Measurements from ENCODE around the gene RPTOR.

The RPTOR gene

DNA sequence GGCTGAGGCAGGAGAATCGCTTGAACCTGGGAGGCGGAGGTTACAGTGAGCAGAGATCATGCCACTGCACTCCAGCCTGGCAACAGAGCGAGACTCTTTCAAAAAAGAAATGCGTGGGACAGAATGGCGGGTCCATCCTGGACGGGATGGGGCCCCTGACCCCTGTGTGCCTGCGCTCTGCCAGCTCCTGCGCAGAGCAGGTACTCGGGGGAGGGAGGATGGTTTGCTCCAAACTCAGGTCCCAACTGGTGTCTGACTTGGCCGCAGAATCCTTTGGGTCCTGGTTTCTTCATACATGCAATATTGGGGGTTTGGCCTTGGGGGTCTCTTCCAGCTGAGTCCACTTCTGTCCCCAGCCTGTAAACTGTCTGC is 457.4 kb downstream of the RPTOR start:
- no peak overlapping the region for H3K9ac ChIP-seq (ENCODE audit: low read length)
- peaks cover 9% of the 10 kb centered on the region for H3K4me1 ChIP-seq (ENCODE audit: control insufficient read depth, insufficient read depth, low read length)
- peaks cover 28% of the 10 kb centered on the region for H3K36me3 ChIP-seq (ENCODE audit: control insufficient read depth, insufficient read depth, low read length, severe bottlenecking)
- peaks cover 7% of the 10 kb centered on the region for H3K27me3 ChIP-seq (replicated peaks; ENCODE audit: control insufficient read depth, insufficient read depth, low read length)
- H3K4me3 ChIP-seq (ENCODE audit: low read length): no peak overlapping the region
- H3K9me3 ChIP-seq (ENCODE audit: control insufficient read depth, low read length): no peaks in the 10 kb centered on the region
- DNase-seq (ENCODE audit: low read depth): no peak

DNA sequence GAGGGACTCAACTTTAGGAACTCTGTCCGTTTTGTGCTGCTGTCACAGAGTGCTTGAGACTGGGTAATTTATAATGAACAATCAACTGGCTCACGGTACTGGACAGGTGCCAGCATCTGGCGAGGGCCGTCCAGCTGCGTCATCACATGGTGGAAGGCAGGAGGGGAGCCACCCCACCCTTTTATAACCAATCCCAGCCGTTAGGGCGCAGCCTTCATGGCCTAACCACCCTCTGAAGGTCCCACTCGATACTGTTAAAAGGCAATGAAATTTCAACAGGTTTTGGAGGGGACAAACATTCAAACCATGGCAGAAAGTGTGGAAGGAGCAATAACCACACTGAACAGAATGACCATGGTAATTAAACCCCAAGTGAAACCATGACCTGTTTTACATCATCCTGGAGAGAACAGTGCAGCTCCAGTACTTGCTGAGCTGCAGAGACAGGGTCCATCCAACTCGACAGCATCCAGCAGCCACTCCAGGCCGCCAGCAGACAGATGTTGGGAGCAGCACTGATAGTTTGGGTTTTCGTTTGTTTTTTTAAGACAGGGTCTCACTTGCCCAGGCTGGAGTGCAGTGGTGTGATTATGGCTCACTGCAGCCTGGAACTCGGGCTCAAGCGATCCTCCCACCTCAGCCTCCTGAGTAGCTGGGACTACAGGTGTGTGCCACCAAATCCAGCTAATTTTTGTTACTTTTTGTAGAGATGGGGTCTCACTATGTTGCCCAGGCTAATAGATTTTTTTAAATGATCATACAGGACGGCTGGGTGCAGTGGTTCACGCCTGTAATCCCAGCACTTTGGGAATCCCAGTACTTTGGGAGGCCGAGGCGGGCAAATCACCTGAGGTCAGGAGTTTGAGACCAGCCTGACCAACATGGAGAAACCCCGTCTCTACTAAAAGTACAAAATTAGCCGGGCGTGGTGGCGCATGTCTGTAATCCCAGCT is 458.0 kb downstream of the RPTOR start:
- Histone ChIP-seq H3K9me3 (ENCODE audit: control insufficient read depth, low read length) (no peaks in the 10 kb centered on the region), H3K4me3 (ENCODE audit: low read length) (no peak overlapping the region), H3K4me1 (ENCODE audit: control insufficient read depth, insufficient read depth, low read length) (peaks cover 9% of the 10 kb centered on the region), H3K9ac (ENCODE audit: low read length) (no peak overlapping the region), H3K36me3 (ENCODE audit: control insufficient read depth, insufficient read depth, low read length, severe bottlenecking) (peaks cover 22% of the 10 kb centered on the region), H3K27me3 (replicated peaks; ENCODE audit: control insufficient read depth, insufficient read depth, low read length) (peaks cover 7% of the 10 kb centered on the region)
- DNase-seq (ENCODE audit: low read depth): peak; percentile 40

DNA sequence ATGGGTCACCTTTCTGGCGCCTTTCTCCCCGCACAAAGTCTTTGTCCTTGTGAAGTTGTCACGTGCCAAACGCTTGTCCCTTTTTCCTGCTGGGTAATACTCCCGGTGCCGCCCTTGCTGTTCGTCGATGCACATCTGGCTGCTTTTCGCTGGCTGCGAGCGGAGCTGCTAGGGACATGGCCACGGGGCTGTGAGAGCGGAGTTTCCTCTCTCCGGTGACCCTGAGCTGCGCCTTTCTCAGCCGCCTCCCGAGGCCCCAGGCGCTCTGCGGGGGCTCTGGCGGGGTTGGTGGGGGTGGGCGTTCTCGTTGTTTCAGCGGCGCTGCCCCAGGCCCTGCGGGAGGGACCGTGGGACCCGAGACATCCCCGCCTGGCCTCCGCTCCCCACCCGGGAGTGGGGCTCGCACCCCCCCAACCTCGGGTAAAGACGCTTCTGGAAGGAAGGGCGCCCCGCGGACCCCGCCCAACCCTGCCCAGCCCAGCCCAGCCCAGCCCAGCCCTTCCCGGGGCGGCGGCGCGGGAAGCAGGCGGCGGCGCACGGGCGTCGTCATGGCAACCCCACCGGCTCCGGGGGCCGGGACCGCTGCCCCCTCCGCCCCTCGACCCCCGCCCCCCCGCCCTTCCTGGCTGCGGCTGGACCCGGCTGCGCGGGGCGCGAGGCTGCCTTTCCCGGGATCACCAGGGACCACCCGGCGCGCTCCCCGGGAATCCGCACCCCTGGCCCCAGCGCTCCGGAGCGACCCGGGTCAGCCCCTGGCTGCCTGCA is 459.3 kb downstream of the RPTOR start:
- Histone ChIP-seq H3K4me1 (ENCODE audit: control insufficient read depth, insufficient read depth, low read length) (peaks cover 9% of the 10 kb centered on the region), H3K27me3 (replicated peaks; ENCODE audit: control insufficient read depth, insufficient read depth, low read length) (peaks cover 7% of the 10 kb centered on the region), H3K9me3 (ENCODE audit: control insufficient read depth, low read length) (no peaks in the 10 kb centered on the region), H3K36me3 (ENCODE audit: control insufficient read depth, insufficient read depth, low read length, severe bottlenecking) (peaks cover 10% of the 10 kb centered on the region), H3K4me3 (ENCODE audit: low read length) (no peak overlapping the region), H3K9ac (ENCODE audit: low read length) (no peak overlapping the region)
- DNase-seq (ENCODE audit: low read depth): peak; percentile 40

DNA sequence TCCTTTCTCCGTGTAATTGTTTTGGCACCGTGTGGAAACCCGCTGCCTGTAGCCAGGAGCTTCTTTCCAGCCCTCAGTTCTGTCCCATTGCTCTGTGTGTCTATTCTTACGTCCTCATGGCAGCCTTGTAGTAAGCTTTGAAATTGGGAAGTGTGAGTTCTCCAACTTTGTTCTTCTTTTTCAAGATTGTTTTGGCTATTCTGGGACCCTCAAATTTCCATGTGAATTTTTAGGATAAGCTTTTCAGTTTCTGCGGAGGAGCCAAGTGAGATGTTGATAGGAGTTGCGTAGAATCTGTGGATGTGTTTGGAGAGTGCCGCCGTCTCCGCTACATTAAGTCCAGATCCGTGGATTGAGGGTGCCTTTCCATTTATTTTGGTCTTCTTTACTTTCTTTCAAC is 462.3 kb downstream of the RPTOR start:
- no peak for DNase-seq (ENCODE audit: low read depth)
- peaks cover 7% of the 10 kb centered on the region for H3K9me3 ChIP-seq (ENCODE audit: control insufficient read depth, low read length)
- H3K36me3 ChIP-seq (ENCODE audit: control insufficient read depth, insufficient read depth, low read length, severe bottlenecking): no peaks in the 10 kb centered on the region
- peaks cover 9% of the 10 kb centered on the region for H3K4me1 ChIP-seq (ENCODE audit: control insufficient read depth, insufficient read depth, low read length)
- no peak overlapping the region for H3K4me3 ChIP-seq (ENCODE audit: low read length)
- no peak overlapping the region for H3K9ac ChIP-seq (ENCODE audit: low read length)
- H3K27me3 ChIP-seq (replicated peaks; ENCODE audit: control insufficient read depth, insufficient read depth, low read length): peaks cover 7% of the 10 kb centered on the region

DNA sequence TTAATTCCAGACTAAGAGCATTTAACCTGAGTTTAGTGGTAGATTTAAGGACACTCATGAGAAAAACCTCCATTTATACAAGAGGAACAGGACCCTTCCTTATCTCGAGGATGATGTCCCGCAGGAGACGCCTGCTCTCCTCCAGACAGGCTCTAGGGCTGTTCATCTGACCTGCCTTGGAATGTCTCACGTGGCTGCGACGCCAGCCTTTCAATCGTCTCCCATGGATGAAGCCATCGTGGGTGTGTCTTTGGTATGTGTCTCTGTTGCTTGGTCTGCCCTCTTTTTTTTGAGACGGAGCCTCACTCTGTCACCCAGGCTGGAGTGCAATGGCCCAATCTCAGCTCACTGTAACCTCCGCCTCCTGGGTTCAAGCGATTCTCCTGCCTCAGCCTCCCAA is 463.5 kb downstream of the RPTOR start:
- H3K9me3 ChIP-seq (ENCODE audit: control insufficient read depth, low read length): peaks cover 7% of the 10 kb centered on the region
- H3K27me3 ChIP-seq (replicated peaks; ENCODE audit: control insufficient read depth, insufficient read depth, low read length): peaks cover 9% of the 10 kb centered on the region
- no peaks in the 10 kb centered on the region for H3K4me1 ChIP-seq (ENCODE audit: control insufficient read depth, insufficient read depth, low read length)
- no peak overlapping the region for H3K9ac ChIP-seq (ENCODE audit: low read length)
- H3K36me3 ChIP-seq (ENCODE audit: control insufficient read depth, insufficient read depth, low read length, severe bottlenecking): no peaks in the 10 kb centered on the region
- no peak for DNase-seq (ENCODE audit: low read depth)
- H3K4me3 ChIP-seq (ENCODE audit: low read length): no peak overlapping the region

DNA sequence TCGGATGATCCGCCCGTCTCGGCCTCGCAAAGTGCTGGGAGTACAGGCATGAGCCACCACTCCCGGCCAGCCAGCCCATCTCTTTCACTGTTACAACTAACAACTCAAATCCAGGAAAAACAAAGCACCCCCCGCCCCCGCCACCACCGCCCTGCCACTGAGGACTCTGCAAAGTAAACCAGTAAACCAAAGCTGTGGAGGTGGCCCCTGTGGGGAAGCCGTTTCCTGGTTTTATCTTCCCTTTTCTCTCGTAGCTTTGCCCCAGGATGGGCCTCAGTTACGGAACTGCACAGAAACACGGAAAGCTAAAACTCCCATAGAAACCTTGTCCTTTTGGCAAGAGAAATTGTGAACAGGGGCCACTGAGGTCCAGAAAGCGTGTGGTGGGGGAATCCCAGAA is 464.5 kb downstream of the RPTOR start:
- no peak for DNase-seq (ENCODE audit: low read depth)
- Histone ChIP-seq H3K4me1 (ENCODE audit: control insufficient read depth, insufficient read depth, low read length) (no peaks in the 10 kb centered on the region), H3K27me3 (replicated peaks; ENCODE audit: control insufficient read depth, insufficient read depth, low read length) (peaks cover 12% of the 10 kb centered on the region), H3K36me3 (ENCODE audit: control insufficient read depth, insufficient read depth, low read length, severe bottlenecking) (no peaks in the 10 kb centered on the region), H3K9ac (ENCODE audit: low read length) (no peak overlapping the region), H3K4me3 (ENCODE audit: low read length) (no peak overlapping the region), H3K9me3 (ENCODE audit: control insufficient read depth, low read length) (peaks cover 7% of the 10 kb centered on the region)

DNA sequence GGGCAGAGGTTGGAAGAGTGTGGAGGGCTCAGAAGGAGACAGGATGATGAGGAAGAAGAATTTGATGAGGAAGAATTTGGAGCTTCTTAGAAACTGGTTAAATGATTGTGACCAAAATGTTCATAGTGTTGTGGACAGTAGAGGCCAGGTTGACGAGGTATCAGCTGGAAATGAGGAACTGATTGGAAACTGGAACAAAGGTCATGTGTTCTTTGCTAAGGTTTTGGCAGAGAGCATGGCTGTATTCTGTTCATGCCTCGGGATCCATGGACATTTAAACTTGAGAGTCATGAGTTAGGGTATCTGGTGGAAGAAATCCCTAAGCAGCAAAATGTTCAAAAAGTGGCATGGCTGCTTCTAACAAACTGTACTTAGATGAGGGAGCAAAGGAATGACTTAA is 466.3 kb downstream of the RPTOR start:
- Histone ChIP-seq H3K36me3 (ENCODE audit: control insufficient read depth, insufficient read depth, low read length, severe bottlenecking) (no peaks in the 10 kb centered on the region), H3K9ac (ENCODE audit: low read length) (no peak overlapping the region), H3K27me3 (replicated peaks; ENCODE audit: control insufficient read depth, insufficient read depth, low read length) (peaks cover 5% of the 10 kb centered on the region), H3K9me3 (ENCODE audit: control insufficient read depth, low read length) (peaks cover 7% of the 10 kb centered on the region), H3K4me1 (ENCODE audit: control insufficient read depth, insufficient read depth, low read length) (no peaks in the 10 kb centered on the region), H3K4me3 (ENCODE audit: low read length) (no peak overlapping the region)
- no peak for DNase-seq (ENCODE audit: low read depth)

DNA sequence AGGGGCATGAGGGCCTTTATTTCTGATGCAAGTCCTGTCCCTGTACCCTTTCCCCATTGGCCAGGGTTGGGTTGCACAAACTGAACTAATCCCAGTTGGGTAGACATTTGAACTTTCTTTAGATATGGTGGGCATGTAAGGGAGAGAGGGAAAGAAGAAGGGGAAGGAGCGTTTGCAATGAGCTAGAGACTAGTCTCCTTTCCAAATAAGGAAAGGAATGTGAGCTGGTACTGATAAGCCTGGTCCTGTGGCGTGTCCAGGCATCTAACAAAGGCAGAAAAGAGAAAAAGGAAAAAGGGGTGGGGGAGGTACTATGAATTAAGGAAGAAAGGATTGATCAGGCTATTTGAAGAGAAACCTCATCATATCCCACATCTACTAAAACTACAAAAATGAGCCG is 467.3 kb downstream of the RPTOR start:
- DNase-seq (ENCODE audit: low read depth): no peak
- Histone ChIP-seq H3K36me3 (ENCODE audit: control insufficient read depth, insufficient read depth, low read length, severe bottlenecking) (no peaks in the 10 kb centered on the region), H3K4me1 (ENCODE audit: control insufficient read depth, insufficient read depth, low read length) (no peaks in the 10 kb centered on the region), H3K9ac (ENCODE audit: low read length) (no peak overlapping the region), H3K27me3 (replicated peaks; ENCODE audit: control insufficient read depth, insufficient read depth, low read length) (peaks cover 5% of the 10 kb centered on the region), H3K4me3 (ENCODE audit: low read length) (no peak overlapping the region), H3K9me3 (ENCODE audit: control insufficient read depth, low read length) (peaks cover 11% of the 10 kb centered on the region)

DNA sequence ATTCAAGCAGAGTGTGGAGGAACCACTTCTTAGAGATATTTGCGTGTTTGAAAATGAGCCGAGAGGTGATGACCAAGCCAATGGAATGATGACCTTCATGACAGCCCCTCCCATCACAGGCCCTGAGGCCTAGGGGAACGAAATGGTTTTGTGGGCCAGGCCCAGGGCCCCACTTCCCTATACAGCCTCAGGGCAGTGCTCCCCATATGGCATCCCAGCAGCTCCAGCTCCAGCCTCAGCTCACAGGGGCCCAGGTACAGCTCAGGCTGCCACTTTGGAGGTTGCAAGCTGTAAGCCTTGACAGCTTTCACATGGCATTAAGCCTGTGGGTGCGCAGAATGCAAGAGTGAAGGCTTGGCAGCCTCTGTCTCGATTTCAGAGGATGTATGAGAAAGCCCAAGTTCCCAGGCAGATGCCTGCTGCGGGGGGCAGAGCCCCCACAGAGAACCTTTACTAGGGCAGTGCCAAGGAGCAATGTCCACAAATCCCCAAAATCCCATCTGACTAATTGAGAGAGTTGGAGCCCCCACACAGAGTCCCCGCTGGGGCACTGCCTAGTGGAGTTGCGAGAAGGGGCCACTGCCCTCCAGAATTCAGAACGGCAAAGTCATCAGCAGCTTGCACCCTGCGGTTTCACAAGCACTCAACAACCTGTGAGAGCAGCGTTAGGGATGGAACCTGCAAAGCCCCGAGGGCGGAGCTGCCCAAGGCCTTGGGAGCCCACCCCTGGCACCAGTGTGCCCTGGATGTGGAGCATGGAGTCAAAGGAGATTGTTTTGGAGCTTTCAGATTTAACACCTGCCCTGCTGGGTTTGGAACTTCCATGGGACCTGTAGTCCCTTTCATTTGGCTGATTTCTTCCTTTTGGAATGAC is 468.2 kb downstream of the RPTOR start:
- H3K27me3 ChIP-seq (replicated peaks; ENCODE audit: control insufficient read depth, insufficient read depth, low read length): peaks cover 5% of the 10 kb centered on the region
- peaks cover 2% of the 10 kb centered on the region for H3K4me1 ChIP-seq (ENCODE audit: control insufficient read depth, insufficient read depth, low read length)
- H3K9me3 ChIP-seq (ENCODE audit: control insufficient read depth, low read length): peaks cover 11% of the 10 kb centered on the region
- H3K9ac ChIP-seq (ENCODE audit: low read length): no peak overlapping the region
- DNase-seq (ENCODE audit: low read depth): no peak
- no peak overlapping the region for H3K4me3 ChIP-seq (ENCODE audit: low read length)
- no peaks in the 10 kb centered on the region for H3K36me3 ChIP-seq (ENCODE audit: control insufficient read depth, insufficient read depth, low read length, severe bottlenecking)

DNA sequence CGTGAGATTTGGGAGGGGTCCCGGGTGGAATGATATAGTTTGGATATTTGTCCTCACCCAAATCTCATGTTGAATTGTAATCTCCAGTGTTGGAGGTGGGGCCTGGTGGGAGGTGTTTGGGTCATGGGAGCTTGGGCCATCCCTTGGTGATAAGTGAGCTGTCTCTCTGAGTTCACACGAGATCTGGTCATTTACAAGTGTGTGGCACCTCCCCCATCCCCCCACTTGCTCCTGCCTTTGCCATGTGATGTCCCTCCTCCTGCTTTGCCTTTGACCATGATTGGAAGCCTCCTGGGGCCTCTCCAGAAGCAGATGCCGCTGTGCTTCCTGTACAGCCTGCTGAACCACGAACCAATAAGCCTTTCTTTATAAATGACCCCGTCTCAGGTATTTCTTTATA is 469.0 kb downstream of the RPTOR start:
- Histone ChIP-seq H3K9me3 (ENCODE audit: control insufficient read depth, low read length) (peaks cover 11% of the 10 kb centered on the region), H3K4me1 (ENCODE audit: control insufficient read depth, insufficient read depth, low read length) (peaks cover 10% of the 10 kb centered on the region), H3K9ac (ENCODE audit: low read length) (no peak overlapping the region), H3K27me3 (replicated peaks; ENCODE audit: control insufficient read depth, insufficient read depth, low read length) (peaks cover 5% of the 10 kb centered on the region), H3K36me3 (ENCODE audit: control insufficient read depth, insufficient read depth, low read length, severe bottlenecking) (no peaks in the 10 kb centered on the region), H3K4me3 (ENCODE audit: low read length) (no peak overlapping the region)
- DNase-seq (ENCODE audit: low read depth): no peak

DNA sequence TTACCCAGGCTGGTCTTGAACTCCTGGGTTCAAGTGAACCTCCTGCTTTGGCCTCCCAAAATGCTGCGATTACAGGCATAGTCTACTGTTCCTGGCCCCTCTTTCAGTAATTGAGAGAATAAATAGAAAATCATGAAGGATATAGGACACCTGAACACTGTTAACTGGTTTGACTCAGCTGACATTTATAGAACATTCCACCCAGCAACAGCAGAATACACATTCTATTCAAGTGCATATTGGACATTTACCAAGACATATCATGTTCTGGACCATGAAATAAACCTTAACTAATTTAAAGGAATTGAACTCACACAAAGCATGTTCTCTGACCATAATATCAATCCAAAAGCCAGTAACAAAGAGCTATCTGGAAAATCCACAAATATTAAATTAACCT is 470.5 kb downstream of the RPTOR start:
- Histone ChIP-seq H3K9me3 (ENCODE audit: control insufficient read depth, low read length) (peaks cover 11% of the 10 kb centered on the region), H3K4me3 (ENCODE audit: low read length) (no peak overlapping the region), H3K36me3 (ENCODE audit: control insufficient read depth, insufficient read depth, low read length, severe bottlenecking) (no peaks in the 10 kb centered on the region), H3K4me1 (ENCODE audit: control insufficient read depth, insufficient read depth, low read length) (peaks cover 11% of the 10 kb centered on the region), H3K9ac (ENCODE audit: low read length) (no peak overlapping the region), H3K27me3 (replicated peaks; ENCODE audit: control insufficient read depth, insufficient read depth, low read length) (peaks cover 5% of the 10 kb centered on the region)
- peak; percentile 64 for DNase-seq (ENCODE audit: low read depth)

All from adipocyte (in vitro differentiated cells).